DMS 273 (cell line): ENCODE results near the gene SLC25A30.
"Not testable (repeated sequence)": the region's sequence is repeated elsewhere in the genome, so short reads cannot be mapped to it uniquely, and the experiment has no call there.

ENCODE experiments used
- DNase-seq: peaks from one replicate; lab custom pipeline; 2025; ENCODE audit not compliant: unreplicated experiment; lab: John Stamatoyannopoulos, UW

SLC25A30 gene

DNA sequence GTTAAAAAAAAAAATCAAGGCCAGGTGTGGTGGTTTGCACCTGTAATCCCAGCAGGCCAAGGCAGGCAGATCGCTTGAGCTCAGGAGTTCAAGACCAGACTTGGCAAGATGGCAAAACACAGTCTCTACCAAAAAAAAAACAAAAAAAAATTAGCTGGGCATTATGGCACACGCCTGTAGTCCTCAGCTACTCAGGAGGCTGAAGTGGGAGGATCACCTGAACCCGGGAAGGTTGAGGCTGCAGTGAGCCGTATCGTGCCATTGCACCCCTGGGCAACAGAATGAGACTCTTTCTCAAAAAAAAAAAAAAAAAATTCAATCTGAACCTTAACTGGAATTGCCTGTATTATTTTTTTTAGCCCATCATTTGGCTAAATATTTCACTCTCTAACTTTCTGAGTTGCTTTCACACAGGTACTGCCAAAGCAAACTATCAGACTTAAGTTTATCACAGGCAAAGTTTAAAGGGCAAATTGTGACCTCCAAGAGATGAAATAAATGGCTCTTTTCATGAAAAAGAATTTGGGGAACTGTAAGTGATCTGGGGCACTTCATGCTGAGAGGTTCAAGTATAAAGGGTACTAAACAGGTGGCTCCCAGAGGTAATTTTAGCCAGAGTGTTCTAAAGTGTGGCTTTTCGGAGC, 14.7 kb upstream of the SLC25A30 start:
- no peak for DNase-seq

DNA sequence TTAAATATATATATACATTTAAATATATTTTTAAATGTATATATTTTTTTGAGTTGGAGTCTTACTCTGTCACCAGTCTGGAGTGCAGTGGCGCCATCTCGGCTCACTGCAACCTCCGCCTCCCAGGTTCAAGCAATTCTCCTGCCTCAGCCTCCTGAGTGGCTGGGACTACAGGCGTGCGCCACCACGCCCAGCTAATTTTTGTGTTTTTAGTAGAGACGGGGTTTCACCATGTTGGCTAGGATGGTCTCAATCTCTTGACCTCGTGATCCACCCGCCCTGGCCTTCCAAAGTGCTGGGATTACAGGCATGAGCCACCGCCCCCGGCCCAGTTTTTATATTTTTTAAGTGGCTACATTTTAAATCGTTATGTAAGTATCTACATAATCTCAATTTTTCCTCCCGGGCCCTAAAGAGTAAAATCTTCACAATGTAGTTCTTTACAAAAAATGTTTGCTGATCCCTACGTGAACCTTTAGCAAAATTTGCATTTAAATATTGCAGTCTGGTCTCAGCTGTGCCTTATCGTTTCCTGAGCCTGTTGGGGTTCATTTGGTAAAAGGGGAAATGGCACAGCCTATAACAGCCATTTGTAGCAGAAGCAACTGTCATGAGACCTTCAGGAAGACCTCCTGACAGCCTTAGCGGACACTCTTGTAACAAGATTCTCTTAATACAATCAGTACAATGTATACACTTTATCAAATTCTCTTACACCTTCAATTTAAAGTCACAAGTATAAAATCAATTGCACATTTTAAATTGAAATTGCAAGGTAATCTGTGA, 8.1 kb upstream of the SLC25A30 start:
- DNase-seq = not testable (repeated sequence)

DNA sequence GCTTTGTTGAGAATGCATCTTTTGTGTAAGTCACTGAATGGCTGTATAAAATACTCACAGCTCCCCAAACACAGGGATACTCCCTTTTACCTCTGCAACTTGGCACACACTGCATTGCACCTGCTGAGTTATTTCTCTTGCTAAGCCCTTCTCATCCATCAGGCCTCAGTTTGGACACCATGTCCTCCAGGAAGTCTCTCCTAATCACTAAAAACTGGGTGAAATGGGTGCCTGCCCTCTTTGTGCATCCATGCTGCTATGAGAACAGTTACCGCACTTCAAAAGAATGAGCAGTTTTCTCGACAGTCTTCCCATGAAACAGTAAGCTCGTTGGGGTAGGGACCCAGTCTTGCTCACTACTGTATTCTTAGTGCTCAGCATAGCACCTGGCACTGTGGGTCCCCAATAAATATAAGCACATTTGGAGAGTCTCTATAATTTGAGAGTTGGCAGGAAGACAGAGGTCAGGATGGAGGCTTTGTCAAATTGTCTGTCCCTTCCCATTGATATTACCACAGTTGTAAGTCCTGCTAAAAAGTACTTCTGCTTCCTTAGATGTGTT, 4.6 kb upstream of the SLC25A30 start:
- DNase-seq = no peak

DNA sequence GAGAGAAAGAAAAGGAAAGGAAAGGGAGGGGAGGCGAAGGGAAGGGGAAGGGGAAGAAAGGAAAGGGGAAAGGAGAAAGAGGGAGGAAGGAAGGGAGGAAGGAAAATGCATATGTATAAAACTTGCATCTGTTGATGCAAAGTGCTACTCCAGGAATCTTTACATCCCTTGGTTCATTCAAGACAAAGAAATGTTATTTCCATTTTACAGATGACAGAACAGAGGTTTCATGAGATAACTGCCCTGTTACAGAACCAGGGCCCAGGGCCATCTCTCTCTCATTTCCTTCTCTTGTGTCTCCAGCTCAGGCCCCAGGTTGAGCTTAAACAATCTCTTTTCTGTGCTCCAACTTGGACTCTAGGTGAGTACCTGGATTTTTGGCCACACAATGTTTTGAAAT, 1.8 kb upstream of the SLC25A30 start:
- no peak for DNase-seq

DNA sequence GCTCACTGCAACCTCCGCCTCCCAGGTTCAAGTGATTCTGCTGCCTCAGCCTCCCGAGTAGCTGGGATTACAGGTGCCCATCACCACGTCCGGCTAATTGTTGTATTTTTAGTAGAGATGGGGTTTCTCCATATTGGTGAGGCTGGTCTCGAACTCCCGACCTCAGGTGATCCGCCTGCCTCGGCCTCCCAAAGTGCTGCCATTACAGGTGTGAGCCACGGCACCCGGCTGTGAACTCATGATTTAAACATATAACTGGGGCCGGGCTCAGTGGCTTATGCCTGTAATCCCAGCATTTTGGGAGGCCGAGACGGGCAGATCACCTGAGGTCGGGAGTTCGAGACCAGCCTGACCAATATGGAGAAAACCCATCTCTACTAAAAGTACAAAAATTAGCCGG, 1.2 kb upstream of the SLC25A30 start:
- DNase-seq = not testable (repeated sequence)

DNA sequence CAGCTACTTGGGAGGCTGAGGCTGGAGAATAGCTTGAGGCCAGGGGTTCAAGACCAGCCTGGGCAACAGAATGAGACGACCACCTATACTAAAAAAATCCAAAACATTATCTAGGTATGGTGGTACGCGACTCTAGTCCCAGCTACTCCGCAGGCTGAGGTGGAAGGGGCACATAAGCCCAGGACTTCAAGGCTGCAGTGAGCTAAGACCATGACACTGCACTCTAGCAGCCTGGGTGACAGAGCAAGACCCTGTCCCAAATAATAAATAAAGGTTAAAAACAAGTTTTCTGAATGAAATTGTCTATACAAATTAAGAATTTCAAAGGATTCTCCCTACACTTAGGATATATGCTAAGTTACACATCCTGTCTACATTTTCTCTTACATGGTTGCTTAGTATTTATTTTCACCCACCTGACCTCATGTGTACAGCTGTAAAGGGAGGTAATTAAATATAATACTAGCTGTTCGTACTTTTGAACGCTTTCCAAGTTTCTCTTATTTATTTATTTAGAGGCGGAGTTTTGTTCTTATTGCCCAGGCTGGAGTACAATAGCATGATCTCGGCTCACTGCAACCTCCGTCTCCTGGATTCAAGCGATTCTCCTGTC, 1.6 kb downstream of the SLC25A30 start:
- DNase-seq = peak; percentile 22

DNA sequence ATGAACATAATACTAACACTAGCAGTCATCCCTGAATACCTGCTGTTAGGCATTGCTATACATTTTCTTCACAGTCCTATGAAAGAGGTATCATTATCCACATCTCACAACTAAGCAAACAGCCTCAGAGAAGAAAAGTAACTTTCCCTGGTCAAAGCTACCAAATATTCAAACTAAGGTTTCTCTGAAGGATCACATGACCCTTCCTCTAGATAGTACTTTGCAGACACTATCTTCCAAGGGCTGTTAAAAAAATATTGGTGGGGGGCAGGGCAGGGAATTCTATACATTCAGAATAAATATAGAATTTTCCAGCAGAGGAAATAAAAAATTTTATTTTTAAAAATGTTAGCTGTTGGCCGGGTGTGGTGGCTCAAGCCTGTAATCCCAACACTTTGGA, 3.1 kb downstream of the SLC25A30 start:
- DNase-seq = no peak

DNA sequence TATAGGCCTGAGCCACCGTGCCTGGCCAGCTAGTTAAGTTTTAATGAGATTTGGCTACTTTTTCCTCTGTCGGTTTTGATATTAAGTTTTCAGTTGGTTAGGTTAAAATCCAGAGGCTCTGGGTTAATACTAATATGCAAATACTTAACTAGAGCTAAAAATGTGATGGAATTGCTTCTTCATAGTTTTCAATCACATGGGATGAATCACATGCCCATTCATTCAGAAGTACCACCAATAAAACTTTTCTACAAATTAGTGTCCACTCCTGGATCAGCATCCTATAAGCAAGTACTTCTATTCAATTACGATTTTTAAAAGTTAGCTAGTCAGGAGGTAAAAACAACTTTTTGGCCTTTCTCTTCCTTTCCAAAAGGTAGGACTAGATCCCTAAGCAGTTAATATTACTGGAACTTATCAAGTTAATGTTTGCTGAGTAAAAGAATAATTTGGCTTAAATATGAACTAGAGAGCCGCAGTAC, 4.3 kb downstream of the SLC25A30 start:
- DNase-seq = no peak

DNA sequence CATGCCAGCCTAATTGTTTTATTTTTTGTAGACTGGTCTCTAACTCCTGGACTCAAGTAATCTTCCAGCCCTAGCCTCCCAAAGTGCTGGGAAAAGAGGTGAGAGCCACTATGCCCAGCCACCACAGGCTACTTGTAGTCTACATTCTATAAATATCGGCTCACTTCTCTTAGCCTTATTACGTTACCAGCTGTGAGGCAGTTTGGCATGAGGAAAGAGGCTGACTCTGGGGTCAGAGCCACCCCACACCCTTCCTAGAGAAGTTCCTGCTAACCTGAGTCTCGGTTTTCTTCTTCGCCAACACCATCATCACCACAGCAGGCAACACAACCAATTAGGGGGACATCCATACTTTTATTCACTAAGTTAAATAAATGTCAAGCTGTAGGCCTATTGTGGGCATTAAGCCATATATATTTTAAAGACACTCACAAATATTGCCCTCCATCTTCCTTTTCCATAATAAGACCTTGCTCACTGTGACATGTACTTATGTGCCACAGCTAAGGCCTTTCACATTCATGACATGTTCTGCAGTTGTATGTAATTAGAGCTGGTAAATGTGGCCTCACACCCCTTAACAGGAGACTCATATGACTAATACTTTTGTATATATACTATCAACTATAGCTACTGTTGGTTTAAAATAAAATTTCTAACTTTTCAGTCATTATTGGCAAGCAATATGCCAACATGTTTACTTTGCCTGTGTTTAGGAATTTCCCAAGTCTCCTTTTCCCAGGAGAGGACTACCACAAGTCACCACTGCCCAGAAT, 5.7 kb downstream of the SLC25A30 start:
- DNase-seq = no peak

DNA sequence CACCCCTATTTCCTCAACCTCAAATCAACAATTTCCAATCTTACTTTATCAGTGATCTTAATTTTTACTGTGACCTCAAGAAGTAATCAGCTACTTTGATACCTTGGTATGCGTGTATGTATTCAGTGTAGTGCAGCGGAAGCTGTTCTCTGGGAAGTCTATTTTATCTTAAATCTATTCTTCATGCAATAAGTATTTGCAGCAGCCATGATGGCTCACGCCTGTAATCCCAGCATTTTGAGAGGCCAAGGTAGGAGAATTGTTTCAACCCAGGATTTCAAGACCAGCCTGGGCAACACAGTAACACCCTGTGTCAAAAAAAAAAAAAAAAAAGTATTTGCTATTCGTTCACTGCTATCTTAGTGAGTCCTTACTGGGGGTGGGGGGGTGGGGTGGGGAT, 6.5 kb downstream of the SLC25A30 start:
- DNase-seq = no peak

DNA sequence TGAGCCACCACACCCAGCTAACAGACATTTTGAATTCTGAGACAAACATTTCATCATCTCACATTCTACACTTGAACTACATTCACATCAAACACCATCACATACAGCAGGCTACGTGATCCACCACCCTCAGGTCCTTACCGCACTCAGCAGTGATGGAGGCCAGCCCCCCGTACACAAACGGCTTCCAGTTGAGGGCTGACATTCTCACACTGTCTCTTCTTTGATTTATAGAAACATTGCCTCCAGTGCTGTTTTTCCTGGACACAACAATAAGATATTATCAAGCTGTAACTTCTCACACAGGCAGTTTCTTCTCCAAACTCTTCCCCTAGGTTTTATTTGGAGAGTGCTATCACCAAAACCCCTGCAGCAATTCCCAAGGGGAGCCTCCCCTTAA, 7.0 kb downstream of the SLC25A30 start:
- DNase-seq = no peak

DNA sequence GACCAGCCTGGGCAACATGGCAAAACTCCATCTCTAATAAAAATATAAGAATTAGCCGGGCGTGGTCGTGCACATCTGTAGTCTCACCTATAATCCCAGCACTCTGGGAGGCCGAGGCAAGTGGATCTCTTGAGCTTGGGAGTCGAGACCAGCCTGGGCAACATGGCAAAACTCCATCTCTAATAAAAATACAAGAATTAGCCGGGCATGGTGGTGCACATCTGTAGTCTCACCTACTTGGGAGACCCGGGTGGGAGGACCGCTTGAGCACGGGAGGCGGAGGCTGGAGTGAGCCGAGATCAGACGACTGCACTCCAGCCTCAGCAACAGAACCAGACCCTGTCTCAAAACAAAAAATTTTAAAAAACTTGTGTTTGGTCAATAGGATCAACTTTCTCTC, 7.7 kb downstream of the SLC25A30 start:
- no peak for DNase-seq

DNA sequence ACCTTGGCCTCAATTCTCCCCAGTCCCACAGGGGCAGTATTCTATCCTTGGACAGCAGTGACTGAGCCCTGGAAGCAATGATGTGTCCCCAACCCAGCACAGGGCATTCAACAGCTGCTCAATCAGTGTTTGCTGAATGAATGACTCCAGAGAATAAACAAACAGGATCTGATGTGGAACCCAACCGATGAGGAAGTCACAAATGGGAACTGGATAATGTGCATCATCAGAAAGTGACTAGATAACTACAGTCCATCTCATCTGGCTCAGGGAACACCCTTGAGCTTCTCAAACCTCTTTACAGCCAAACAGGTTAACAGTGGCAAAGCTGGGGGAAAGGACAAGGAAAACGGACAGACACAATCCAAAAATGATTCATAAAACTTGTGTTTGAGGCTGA, 8.2 kb downstream of the SLC25A30 start:
- DNase-seq = no peak

DNA sequence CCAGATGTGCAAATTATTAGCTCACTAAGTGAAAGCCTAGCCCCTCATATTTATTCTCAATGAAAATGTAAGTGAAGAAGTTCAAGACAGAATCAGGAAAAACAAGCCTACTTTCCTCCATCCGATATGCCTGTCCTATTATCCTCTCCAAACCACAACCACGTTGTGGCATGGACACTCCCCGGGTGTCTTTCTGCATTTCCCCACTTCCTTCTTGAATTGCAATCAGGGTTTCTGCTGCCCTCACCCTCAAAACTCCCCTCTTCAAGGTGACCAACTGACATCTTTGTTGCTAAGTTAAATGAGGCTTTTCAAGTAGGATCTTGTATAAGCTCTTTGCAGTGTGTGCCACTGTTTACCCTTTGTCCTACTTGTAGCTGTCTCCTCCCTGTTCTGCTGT, 11.8 kb downstream of the SLC25A30 start:
- DNase-seq = no peak

DNA sequence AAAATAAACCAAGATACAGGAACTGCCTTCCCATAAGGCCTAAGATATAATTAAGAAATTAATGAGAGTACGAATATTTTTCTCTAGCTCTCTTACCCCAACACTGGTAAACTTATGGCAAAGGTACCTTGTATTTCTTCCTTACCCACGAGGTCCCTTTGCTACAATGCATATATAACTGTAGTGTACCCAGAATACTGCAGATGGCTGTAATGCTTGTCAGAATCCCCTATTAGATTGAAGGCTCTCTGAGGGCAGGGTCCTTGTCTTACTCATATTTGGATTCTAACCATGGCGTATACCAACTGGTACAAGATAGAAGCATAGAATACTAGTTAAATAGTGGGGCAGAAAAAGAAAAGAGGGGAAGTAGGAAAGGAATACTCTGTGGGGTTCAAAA, 15.1 kb downstream of the SLC25A30 start:
- DNase-seq = no peak

DNA sequence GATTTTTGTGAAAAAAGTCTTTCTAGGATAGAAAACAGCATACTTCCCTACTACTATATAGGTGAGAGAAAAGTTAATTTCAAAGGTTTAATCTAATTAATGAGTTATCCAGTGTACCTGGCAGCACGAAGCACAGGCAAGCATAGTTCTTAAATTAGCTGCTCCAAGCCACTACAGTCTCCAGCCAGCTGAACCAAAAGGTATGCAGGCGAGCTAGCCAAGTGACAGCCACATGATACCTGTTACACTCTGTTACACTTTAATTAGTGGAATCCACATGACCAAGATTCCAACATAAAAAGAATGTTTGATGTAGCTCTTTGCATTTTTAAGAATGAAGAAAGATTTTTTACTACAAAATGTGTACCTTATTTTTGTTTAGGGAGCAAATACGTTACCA, 15.5 kb downstream of the SLC25A30 start:
- DNase-seq = no peak

DNA sequence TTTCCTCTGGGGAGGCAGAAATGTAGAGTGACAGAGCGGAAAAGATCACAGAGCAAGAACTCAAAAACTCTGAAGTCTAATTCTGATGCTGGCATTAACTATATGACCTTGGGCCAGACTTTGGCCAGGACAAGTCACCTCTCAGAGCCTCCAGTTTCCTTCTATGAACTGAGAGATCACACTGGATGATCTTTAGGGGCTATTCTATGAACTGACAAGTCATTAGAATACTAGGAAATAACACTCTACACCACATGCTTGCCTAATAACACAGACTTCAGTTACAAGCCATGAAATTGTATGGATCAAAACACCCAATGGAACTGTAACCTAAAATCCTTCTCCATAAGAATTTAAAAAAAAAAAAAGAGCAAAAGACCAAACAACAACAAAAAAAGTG, 16.9 kb downstream of the SLC25A30 start:
- DNase-seq = no peak

DNA sequence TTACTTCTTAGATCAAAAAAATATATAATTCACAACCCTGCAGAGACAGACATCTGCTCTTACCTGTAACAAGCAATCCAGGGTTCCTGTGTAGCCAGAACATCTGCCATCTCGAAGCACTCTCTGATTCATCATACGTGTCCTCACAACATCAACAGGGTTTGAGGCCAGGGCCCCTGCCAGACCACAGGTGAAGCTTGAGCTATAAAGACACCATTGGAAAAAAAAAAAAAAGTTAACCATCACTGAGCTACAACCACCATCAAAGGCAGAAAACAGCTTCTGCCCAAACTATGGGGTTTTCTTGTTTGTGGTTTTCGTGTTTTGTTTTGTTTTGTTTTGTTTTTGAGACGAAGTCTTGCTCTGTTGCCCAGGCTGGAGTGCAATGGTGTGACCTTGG, 19.3 kb downstream of the SLC25A30 start:
- no peak for DNase-seq

DNA sequence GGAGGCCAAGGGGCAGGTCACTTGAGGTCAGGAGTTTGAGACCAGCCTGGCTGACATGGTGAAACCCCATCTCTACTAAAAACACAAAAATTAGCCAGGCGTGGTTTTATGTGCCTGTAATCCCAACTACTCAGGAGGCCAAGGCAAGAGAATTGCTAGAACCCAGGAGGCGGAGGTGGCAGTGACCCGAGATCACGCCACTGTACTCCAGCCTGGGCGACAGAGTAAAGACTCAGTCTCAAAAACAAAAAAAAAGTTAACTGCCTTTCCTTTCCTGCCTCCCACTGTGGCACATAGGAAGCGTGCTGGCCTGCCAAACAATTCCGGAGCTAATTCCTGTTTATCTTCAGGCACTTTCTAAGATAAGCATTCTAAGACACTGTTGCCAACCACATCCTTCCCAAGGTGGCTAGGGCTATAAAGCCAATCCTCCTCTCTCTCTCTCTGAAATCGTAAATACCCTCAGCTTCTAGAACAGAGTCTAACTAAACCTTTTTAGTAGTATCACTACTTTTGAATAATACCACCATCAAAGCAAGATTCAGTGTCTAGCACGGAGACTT, 21.6 kb downstream of the SLC25A30 start:
- no peak for DNase-seq

DNA sequence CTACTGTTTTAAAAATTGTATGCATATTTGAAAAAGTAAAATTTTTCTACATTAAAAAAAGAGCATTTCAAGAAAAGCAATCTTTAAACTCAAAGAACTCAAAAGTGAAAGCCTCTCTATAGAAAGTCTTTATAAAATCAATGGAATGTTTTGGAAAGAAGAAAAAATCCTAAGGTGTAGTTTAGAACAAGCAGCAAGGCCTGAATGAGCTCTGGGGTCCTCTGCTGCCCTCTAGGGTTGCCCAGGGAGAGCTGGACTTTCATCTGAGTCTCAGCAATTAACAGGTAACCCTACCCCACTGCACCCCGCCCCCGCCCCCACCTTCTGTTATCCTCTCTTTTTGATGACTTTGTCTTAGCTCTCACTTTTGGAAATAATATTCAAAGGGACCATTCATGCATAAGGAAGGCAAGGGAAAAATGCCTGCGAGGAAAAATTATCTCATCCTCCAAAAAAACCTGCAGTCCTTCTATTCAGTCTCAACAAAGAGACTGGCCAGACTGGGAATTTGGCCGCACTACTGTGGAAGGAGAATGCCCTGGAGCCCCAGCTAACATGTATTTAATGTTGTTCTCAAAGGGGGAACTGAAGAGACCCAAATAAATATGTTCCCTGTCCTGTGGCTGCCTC, 24.1 kb downstream of the SLC25A30 start:
- peak; percentile 67 for DNase-seq
